Hypothalamus (tissue), 51 donors: ENCODE results near the gene ADARB2.
A peak's percentile ranks its signal among the peaks of the same experiment; 100 is the strongest.
"Not testable (repeated sequence)": the region's sequence is repeated elsewhere in the genome, so short reads cannot be mapped to it uniquely, and the experiment has no call there.

Source experiments
- DNase-seq, 51 donors: peaks; one replicate each; lab custom pipeline; 2025; lab: John Stamatoyannopoulos, UW

Gene ADARB2

GRCh38 chr10:1620803-1621202 lies 116.5 kb downstream of the ADARB2 start:
- no peak for DNase-seq

- not testable (repeated sequence) for DNase-seq
Measured at GRCh38 chr10:1617376-1618317, 119.7 kb downstream of the ADARB2 start.

GRCh38 chr10:1616701-1617100 lies 120.6 kb downstream of the ADARB2 start:
- not testable (repeated sequence) for DNase-seq

- DNase-seq = no peak
Measured at GRCh38 chr10:1615186-1615954, 122.0 kb downstream of the ADARB2 start.

GRCh38 chr10:1613511-1613910 lies 123.8 kb downstream of the ADARB2 start:
- DNase-seq = no peak

- no peak for DNase-seq
Measured at GRCh38 chr10:1612908-1613307, 124.4 kb downstream of the ADARB2 start.

GRCh38 chr10:1611936-1612550 lies 125.3 kb downstream of the ADARB2 start:
- no peak for DNase-seq

- DNase-seq = no peak
Measured at GRCh38 chr10:1610986-1611770, 126.1 kb downstream of the ADARB2 start.

GRCh38 chr10:1609648-1609970 lies 127.7 kb downstream of the ADARB2 start:
- no peak for DNase-seq

- peak in 1 of 51 donors; percentile 4 for DNase-seq
Measured at GRCh38 chr10:1608851-1609647, 128.3 kb downstream of the ADARB2 start.

- DNase-seq = no peak
Measured at GRCh38 chr10:1608408-1608807, 128.9 kb downstream of the ADARB2 start.

- DNase-seq = no peak
Measured at GRCh38 chr10:1607466-1607865, 129.9 kb downstream of the ADARB2 start.

- no peak for DNase-seq
Measured at GRCh38 chr10:1605999-1606940, 131.1 kb downstream of the ADARB2 start.

- no peak for DNase-seq
Measured at GRCh38 chr10:1605121-1605520, 132.2 kb downstream of the ADARB2 start.

GRCh38 chr10:1604246-1604645 lies 133.1 kb downstream of the ADARB2 start:
- no peak for DNase-seq

GRCh38 chr10:1603181-1603580 lies 134.1 kb downstream of the ADARB2 start:
- no peak for DNase-seq

- no peak for DNase-seq
Measured at GRCh38 chr10:1602037-1602484, 135.3 kb downstream of the ADARB2 start.

GRCh38 chr10:1601406-1601805 lies 135.9 kb downstream of the ADARB2 start:
- DNase-seq = no peak

GRCh38 chr10:1600861-1601260 lies 136.5 kb downstream of the ADARB2 start:
- DNase-seq = no peak
